Osteocyte (in vitro differentiated cells): ENCODE measurements around the gene KIRREL3. TPM values are rescaled to one million over a fixed set of nuclear protein-coding genes. Genes with fewer than 3 reads are reported as not detected.

Experiments
- DNase-seq: peaks from one replicate; pipeline ENCODE4 v3.0.0; 2021; ENCODE audit warnings: mixed read lengths; ENCODE audit not compliant: unreplicated experiment; ENCODE audit errors: extremely low spot score
- H3K27ac Mint-ChIP-seq: one replicate; pipeline ENCODE4 v1.8.0; 2021; ENCODE audit warnings: mild to moderate bottlenecking, mixed read lengths; ENCODE audit not compliant: unreplicated experiment
- H3K27me3 Mint-ChIP-seq: one replicate; pipeline ENCODE4 v1.8.0; 2021; ENCODE audit warnings: mixed read lengths; ENCODE audit not compliant: unreplicated experiment
- H3K36me3 Mint-ChIP-seq: one replicate; pipeline ENCODE4 v1.8.0; 2021; ENCODE audit warnings: mixed read lengths; ENCODE audit not compliant: unreplicated experiment
- H3K4me1 Mint-ChIP-seq: one replicate; pipeline ENCODE4 v1.8.0; 2021; ENCODE audit warnings: mixed read lengths; ENCODE audit not compliant: unreplicated experiment
- H3K4me3 Mint-ChIP-seq: one replicate; pipeline ENCODE4 v1.8.0; 2021; ENCODE audit warnings: mild to moderate bottlenecking, moderate library complexity, mixed read lengths; ENCODE audit not compliant: unreplicated experiment
- H3K9me3 Mint-ChIP-seq: one replicate; pipeline ENCODE4 v1.8.0; 2021; ENCODE audit warnings: mixed read lengths; ENCODE audit not compliant: unreplicated experiment
- CTCF ChIP-seq: fragments of 200-600 bp; sonication (generic); IDR thresholded peaks from 2 replicates; pipeline ENCODE4 v1.5.0; 2021; ENCODE audit warnings: antibody characterized with exemption, mild to moderate bottlenecking, moderate library complexity
- total RNA-seq: library from RNA; stranded (reverse); gene quantifications from 2 replicates; pipeline ENCODE4 v1.2.1, GENCODE V29; 2021

The KIRREL3 gene
- total RNA-seq, 1 donor from 2014 or later: 1.2 TPM

- Mint-ChIP-seq H3K27ac (no peak overlapping the region), H3K4me3 (no peak overlapping the region), H3K9me3 (no peaks in the 10 kb centered on the region), H3K27me3 (no peaks in the 10 kb centered on the region), H3K36me3 (no peaks in the 10 kb centered on the region), H3K4me1 (peaks cover 8% of the 10 kb centered on the region)
- TF ChIP-seq CTCF: no peak
- DNase-seq: no peak
These were observed 299.1 kb downstream of the KIRREL3 start for GRCh38 chr11:126701520-126701897.

- no peak overlapping the region for H3K27ac Mint-ChIP-seq
- TF ChIP-seq CTCF: no peak
- DNase-seq: no peak
These were observed 299.6 kb downstream of the KIRREL3 start for GRCh38 chr11:126700768-126701519.

GRCh38 chr11:126698576-126698975 lies 302.0 kb downstream of the KIRREL3 start:
- Mint-ChIP-seq H3K4me3 (no peak overlapping the region), H3K4me1 (peaks cover 8% of the 10 kb centered on the region), H3K27me3 (no peaks in the 10 kb centered on the region), H3K27ac (no peak overlapping the region), H3K9me3 (no peaks in the 10 kb centered on the region), H3K36me3 (no peaks in the 10 kb centered on the region)
- no peak for DNase-seq
- no peak for TF ChIP-seq CTCF

More at GRCh38 chr11:126700768-126701519, 299.6 kb downstream of the KIRREL3 start:
- Mint-ChIP-seq H3K4me3 (no peak overlapping the region), H3K4me1 (peaks cover 8% of the 10 kb centered on the region), H3K27me3 (no peaks in the 10 kb centered on the region), H3K36me3 (no peaks in the 10 kb centered on the region), H3K9me3 (no peaks in the 10 kb centered on the region)

GRCh38 chr11:126697936-126698335 lies 302.6 kb downstream of the KIRREL3 start:
- Mint-ChIP-seq H3K36me3 (no peaks in the 10 kb centered on the region), H3K27ac (no peak overlapping the region), H3K4me3 (no peak overlapping the region), H3K4me1 (peaks cover 6% of the 10 kb centered on the region), H3K9me3 (no peaks in the 10 kb centered on the region), H3K27me3 (no peaks in the 10 kb centered on the region)
- DNase-seq: no peak
- TF ChIP-seq CTCF: no peak

GRCh38 chr11:126696982-126697381 lies 303.6 kb downstream of the KIRREL3 start:
- no peak for DNase-seq
- Mint-ChIP-seq H3K9me3 (no peaks in the 10 kb centered on the region), H3K27ac (no peak overlapping the region), H3K36me3 (no peaks in the 10 kb centered on the region), H3K27me3 (no peaks in the 10 kb centered on the region), H3K4me1 (no peaks in the 10 kb centered on the region), H3K4me3 (no peak overlapping the region)
- TF ChIP-seq CTCF: no peak
